Testis (tissue), 3 donors: ENCODE results near the gene SF3B6. TPM values are rescaled to one million over a fixed set of nuclear protein-coding genes. Genes with fewer than 3 reads are reported as not detected.

Experiments used
- DNase-seq: peaks from one replicate; pipeline ENCODE4 v3.0.0-alpha.2; 2019
- H3K27ac ChIP-seq, 2 donors: fragments of 200-600 bp; sonication (generic); one replicate each; pipeline ENCODE4 v1.5.1; 2019
- H3K27me3 ChIP-seq: fragments of 200-600 bp; sonication (generic); one replicate; pipeline ENCODE4 v1.5.1; 2019
- H3K36me3 ChIP-seq: fragments of 200-600 bp; sonication (generic); one replicate; pipeline ENCODE4 v1.5.1; 2017; ENCODE audit warnings: low read depth; ENCODE audit errors: missing control alignments
- H3K4me1 ChIP-seq: fragments of 200-600 bp; sonication (generic); one replicate; pipeline ENCODE4 v1.5.1; 2019
- H3K4me3 ChIP-seq, 2 donors: fragments of 200-600 bp; sonication (generic); one replicate each; pipeline ENCODE4 v1.5.1; 2017 to 2019
- H3K9me3 ChIP-seq: fragments of 200-600 bp; sonication (generic); one replicate; pipeline ENCODE4 v1.5.1; 2017
- CTCF ChIP-seq, 3 experiments: fragments of 450-650 bp in 2 of 3; fragments of 200-600 bp in 1 of 3; sonication (generic) in 1 of 3; IDR thresholded peaks; one replicate each; pipeline ENCODE4 v1.5.1; 2016 to 2019; ENCODE audit warnings: antibody characterized with exemption in 3 of 3, mild to moderate bottlenecking in 2 of 3, moderate library complexity in 1 of 3
- POLR2A ChIP-seq: fragments of 450-650 bp; IDR thresholded peaks from one replicate; pipeline ENCODE4 v1.6.1; 2017; ENCODE audit warnings: antibody characterized with exemption, mild to moderate bottlenecking, moderate library complexity
- WGBS, 2 donors: methylation state at CpG; one replicate each; pipeline ENCODE4 v1.1.5; 2018; 5-methylcytosine and 5-hydroxymethylcytosine counted together
- intact Hi-C: fragments of 100-400 bp; cut with DNase I; formaldehyde crosslinking; loops from one replicate; pipeline ENCODE4 v1.15.1; 2023; ENCODE audit warnings: low total_unique reads
- polyA plus RNA-seq: library from polyadenylated mRNA; stranded (reverse); fragments of 350-450 nt; fragmentation: Illumina TruSeq; extraction: RNeasy Lipid Tissue Mini Kit (QIAGEN cat#74804); gene quantifications from one replicate; pipeline ENCODE4 v1.2.3, GENCODE V29; 2014; ENCODE audit warnings: low read depth, low replicate concordance; ENCODE audit not compliant: insufficient read depth
- total RNA-seq, 2 donors: library from RNA; depleted of rRNA; stranded (reverse); fragments of >200 nt; gene quantifications; one replicate each; pipeline ENCODE4 v1.2.3, GENCODE V29; 2016

SF3B6 gene
- total and polyA plus RNA-seq, 3 donors from 2014 or later = 69.3 to 142 (median 87.4) TPM

DNA sequence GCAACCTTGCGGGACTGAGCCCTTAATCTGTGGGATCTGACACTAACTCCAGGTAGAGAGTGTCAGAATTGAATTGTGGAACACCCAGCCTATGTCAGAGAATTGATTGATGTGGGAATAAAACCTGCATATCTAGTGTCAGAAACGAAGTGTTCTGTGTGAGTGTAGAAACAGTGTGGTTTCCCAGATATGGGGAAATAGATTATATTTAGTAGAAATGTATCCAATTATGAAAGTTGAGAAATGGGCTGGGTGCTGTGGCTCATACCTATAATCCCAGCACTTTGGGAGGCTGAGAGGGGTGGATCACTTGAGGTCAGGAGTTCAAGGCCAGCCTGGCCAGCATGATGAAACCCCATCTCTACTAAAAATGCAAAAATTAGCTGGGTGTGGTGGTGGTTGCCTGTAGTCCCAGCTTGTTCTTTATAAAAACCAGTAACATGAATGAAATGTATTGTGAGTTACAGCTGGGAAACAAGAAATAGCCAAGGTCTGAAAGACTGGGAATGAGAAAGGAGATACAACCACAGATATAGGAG, 12.8 kb upstream of the SF3B6 start:
- Histone ChIP-seq H3K27ac (no peak overlapping the region), H3K27me3 (no peaks in the 10 kb centered on the region), H3K4me1 (peaks cover 7% of the 10 kb centered on the region), H3K36me3 (no peaks in the 10 kb centered on the region), H3K9me3 (no peaks in the 10 kb centered on the region), H3K4me3 (no peak overlapping the region)
- DNase-seq = no peak
- WGBS, 2 donors = 74 to 76% methylated on average over 2 of the region's 2 CpGs
- intact Hi-C loops = no loop called here
- no peak for TF ChIP-seq POLR2A
- TF ChIP-seq CTCF (IDR thresholded peaks at IDR 0.05) = no peak

GRCh38 chr2:24087032-24087431, 10.9 kb upstream of the SF3B6 start:
- Histone ChIP-seq H3K4me1 (peaks cover 10% of the 10 kb centered on the region), H3K36me3 (no peaks in the 10 kb centered on the region), H3K27me3 (no peaks in the 10 kb centered on the region), H3K9me3 (no peaks in the 10 kb centered on the region), H3K27ac (no peak overlapping the region), H3K4me3 (no peak overlapping the region)
- intact Hi-C loops = no loop called here
- no peak for TF ChIP-seq POLR2A
- no peak for TF ChIP-seq CTCF (IDR thresholded peaks at IDR 0.05)
- 87 to 88% methylated on average over 3 of the region's 3 CpGs for WGBS, 2 donors
- DNase-seq = no peak

- Histone ChIP-seq H3K27ac (no peak overlapping the region), H3K4me1 (peaks cover 10% of the 10 kb centered on the region), H3K27me3 (no peaks in the 10 kb centered on the region), H3K4me3 (no peak overlapping the region), H3K36me3 (no peaks in the 10 kb centered on the region), H3K9me3 (no peaks in the 10 kb centered on the region)
- WGBS, 2 donors = 68 to 77% methylated on average over 1 of the region's 1 CpG
- TF ChIP-seq CTCF (IDR thresholded peaks at IDR 0.05) (no peak), POLR2A (no peak)
- intact Hi-C loops = no loop called here
- DNase-seq = no peak
Observed at GRCh38 chr2:24086241-24086640, 10.1 kb upstream of the SF3B6 start.

DNA sequence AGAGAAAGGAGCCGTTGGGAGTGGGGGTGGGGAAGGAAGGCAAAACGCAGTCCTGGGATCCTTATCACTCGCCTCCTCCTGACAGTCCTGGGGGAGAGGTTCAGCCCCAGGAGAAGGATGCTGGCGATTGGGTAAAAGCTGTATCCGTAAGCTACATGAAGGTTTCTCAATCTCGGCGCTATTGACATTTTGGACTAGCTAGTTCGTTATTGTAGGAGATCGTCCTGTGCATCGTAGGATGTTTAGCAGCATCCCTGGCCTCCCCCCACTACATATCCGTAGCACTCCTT, 9.0 kb upstream of the SF3B6 start:
- no peaks in the 10 kb centered on the region for H3K27me3 ChIP-seq
- no peaks in the 10 kb centered on the region for H3K9me3 ChIP-seq
- H3K36me3 ChIP-seq = no peaks in the 10 kb centered on the region
- DNase-seq = peak; percentile 48
- 5 to 13% methylated on average over 11 of the region's 11 CpGs for WGBS, 2 donors
- peaks cover 10% of the 10 kb centered on the region for H3K4me1 ChIP-seq
- peak overlapping the region; percentile 81 to 87 for H3K27ac ChIP-seq
- intact Hi-C loops = no loop called here
- TF ChIP-seq CTCF (IDR thresholded peaks at IDR 0.05) = no peak
- TF ChIP-seq POLR2A = no peak
- peak overlapping the region; percentile 62 to 63 for H3K4me3 ChIP-seq

GRCh38 chr2:24084386-24085199, 8.5 kb upstream of the SF3B6 start, which contains the start of gene TP53I3:
TP53I3 (minus strand) TSS chr2:24084834; CDS start chr2:24084326, 508 bp downstream.
- H3K36me3 ChIP-seq = no peaks in the 10 kb centered on the region
- no peaks in the 10 kb centered on the region for H3K9me3 ChIP-seq
- peak; percentile 90 for DNase-seq
- no peaks in the 10 kb centered on the region for H3K27me3 ChIP-seq
- H3K4me3 ChIP-seq = peak within 1 kb of the TSS; percentile 62 to 63
- intact Hi-C loops = no loop called here
- 0 to 1% methylated on average over 10 to 36 of the region's 44 CpGs for WGBS, 2 donors
- TF ChIP-seq POLR2A (no peak), CTCF (IDR thresholded peaks at IDR 0.05) (peak; percentile 96 to 98 (median 96))
- H3K27ac ChIP-seq = peak within 1 kb of the TSS; percentile 81 to 87
- peaks cover 10% of the 10 kb centered on the region for H3K4me1 ChIP-seq
